Neural crest cell (in vitro differentiated cells): Measurements from ENCODE around the gene TNPO3. TPM values are rescaled to one million over a fixed set of nuclear protein-coding genes. Genes with fewer than 3 reads are reported as not detected.

Experiments used
- DNase-seq: peaks from one replicate; pipeline ENCODE4 v3.0.0; 2021; ENCODE audit warnings: low read depth, mixed read lengths, low spot score
- H3K27ac Mint-ChIP-seq: one replicate; pipeline ENCODE4 v1.8.0; 2021; ENCODE audit warnings: mild to moderate bottlenecking, mixed read lengths; ENCODE audit not compliant: unreplicated experiment
- H3K27me3 Mint-ChIP-seq: 2 replicates; pipeline ENCODE4 v1.8.0; 2021; ENCODE audit warnings: low read depth, mild to moderate bottlenecking, mixed read lengths
- H3K36me3 Mint-ChIP-seq: 2 replicates; pipeline ENCODE4 v1.8.0; 2021; ENCODE audit warnings: low read depth, mild to moderate bottlenecking, mixed read lengths
- H3K4me1 Mint-ChIP-seq: 2 replicates; pipeline ENCODE4 v1.8.0; 2021; ENCODE audit warnings: mixed read lengths
- H3K4me3 Mint-ChIP-seq: one replicate; pipeline ENCODE4 v1.8.0; 2021; ENCODE audit warnings: mild to moderate bottlenecking, mixed read lengths
- H3K9me3 Mint-ChIP-seq: 2 replicates; pipeline ENCODE4 v1.8.0; 2021; ENCODE audit warnings: mixed read lengths
- total RNA-seq: library from RNA; stranded (reverse); gene quantifications from 2 replicates; pipeline ENCODE4 v1.2.1, GENCODE V29; 2021
- TF ChIP-seq, protein P1 (sequence below): fragments of 200-600 bp; sonication (generic); conservative IDR thresholded peaks from 2 replicates; pipeline ENCODE4 v1.5.0; 2021; ENCODE audit warnings: antibody characterized with exemption, mild to moderate bottlenecking

Gene TNPO3
- total RNA-seq, 1 donor from 2014 or later, result 67.5 TPM

DNA sequence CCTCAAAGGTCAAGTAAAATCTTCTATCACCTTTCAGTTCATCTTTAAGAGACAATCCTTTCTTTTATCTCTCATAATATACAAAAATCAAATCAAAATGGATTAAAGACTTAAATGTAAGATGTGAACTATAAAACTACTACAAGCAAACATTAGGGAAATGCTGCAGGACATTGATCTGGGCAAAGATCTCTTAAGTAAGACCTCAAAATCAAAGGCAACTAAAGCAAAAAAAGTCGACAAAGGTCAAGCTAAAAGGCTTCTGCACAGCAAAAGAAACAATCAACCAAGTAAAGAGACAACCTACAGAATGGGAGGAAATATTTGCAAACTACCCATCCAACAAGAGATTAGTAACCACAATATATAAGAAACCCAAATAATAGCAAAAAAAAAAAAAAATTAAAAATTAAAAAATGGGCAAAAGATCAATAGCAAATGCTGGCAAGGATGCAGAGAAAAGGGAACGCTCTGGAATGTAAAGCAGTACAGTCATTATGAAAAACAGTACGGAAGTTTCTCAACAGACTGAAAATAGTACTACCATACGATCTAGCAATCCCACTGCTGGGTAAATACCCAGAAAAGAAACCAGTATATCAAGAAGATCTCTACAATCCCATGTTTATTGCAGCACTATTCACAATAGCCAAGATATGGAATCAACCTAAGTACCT, 41.7 kb downstream of the TNPO3 start:
- H3K9me3 Mint-ChIP-seq, result no peaks in the 10 kb centered on the region
- no peak overlapping the region for H3K4me3 Mint-ChIP-seq
- H3K27ac Mint-ChIP-seq, result no peak overlapping the region
- DNase-seq, result no peak
- TF ChIP-seq, protein P1, sequence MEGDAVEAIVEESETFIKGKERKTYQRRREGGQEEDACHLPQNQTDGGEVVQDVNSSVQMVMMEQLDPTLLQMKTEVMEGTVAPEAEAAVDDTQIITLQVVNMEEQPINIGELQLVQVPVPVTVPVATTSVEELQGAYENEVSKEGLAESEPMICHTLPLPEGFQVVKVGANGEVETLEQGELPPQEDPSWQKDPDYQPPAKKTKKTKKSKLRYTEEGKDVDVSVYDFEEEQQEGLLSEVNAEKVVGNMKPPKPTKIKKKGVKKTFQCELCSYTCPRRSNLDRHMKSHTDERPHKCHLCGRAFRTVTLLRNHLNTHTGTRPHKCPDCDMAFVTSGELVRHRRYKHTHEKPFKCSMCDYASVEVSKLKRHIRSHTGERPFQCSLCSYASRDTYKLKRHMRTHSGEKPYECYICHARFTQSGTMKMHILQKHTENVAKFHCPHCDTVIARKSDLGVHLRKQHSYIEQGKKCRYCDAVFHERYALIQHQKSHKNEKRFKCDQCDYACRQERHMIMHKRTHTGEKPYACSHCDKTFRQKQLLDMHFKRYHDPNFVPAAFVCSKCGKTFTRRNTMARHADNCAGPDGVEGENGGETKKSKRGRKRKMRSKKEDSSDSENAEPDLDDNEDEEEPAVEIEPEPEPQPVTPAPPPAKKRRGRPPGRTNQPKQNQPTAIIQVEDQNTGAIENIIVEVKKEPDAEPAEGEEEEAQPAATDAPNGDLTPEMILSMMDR, result no peak
- no peaks in the 10 kb centered on the region for H3K4me1 Mint-ChIP-seq
- no peaks in the 10 kb centered on the region for H3K27me3 Mint-ChIP-seq
- peaks cover 7% of the 10 kb centered on the region for H3K36me3 Mint-ChIP-seq

DNA sequence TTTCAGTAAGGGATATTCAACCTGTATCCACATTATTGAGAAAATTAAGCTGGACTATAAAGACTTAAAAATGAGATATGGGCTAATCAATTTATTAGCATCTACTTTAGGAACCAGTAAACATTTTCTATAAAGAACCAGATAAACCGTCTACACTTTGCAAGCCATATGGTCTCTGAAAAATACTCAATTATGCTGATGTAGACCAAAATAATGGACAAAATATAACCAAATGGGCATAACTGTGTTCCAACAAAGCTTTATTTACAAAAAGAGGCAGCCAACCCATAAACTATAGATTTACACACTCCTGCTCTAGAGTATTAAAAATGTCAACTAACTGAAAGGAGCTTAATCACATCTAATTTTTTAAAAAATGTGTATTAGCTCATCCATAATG, 42.3 kb downstream of the TNPO3 start:
- Mint-ChIP-seq H3K9me3 (no peaks in the 10 kb centered on the region), H3K27ac (no peak overlapping the region), H3K27me3 (no peaks in the 10 kb centered on the region), H3K4me3 (no peak overlapping the region), H3K4me1 (no peaks in the 10 kb centered on the region), H3K36me3 (peaks cover 7% of the 10 kb centered on the region)
- no peak for DNase-seq
- TF ChIP-seq, protein P1, result no peak

DNA sequence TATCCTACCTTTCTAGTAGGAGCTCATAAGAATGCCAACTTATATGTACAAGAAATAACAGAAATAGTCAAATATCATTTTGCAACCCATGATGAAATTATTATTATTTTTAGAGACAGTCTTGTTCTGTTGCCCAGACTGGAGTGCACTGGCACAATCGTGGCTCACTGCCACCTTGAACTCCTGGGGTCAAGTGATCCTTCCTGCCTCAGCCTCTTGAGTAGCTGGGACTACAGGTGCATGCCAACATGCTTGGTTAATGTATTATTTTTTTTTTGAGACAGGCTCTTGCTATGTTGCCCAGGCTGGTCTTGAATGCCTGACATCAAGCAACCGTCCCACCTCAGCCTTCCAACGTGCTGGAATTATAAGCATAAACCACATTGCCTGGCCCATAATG, 44.8 kb downstream of the TNPO3 start:
- no peak overlapping the region for H3K27ac Mint-ChIP-seq
- H3K4me1 Mint-ChIP-seq, result no peaks in the 10 kb centered on the region
- H3K4me3 Mint-ChIP-seq, result no peak overlapping the region
- H3K27me3 Mint-ChIP-seq, result no peaks in the 10 kb centered on the region
- DNase-seq, result no peak
- no peaks in the 10 kb centered on the region for H3K9me3 Mint-ChIP-seq
- TF ChIP-seq, protein P1, result no peak
- H3K36me3 Mint-ChIP-seq, result peaks cover 11% of the 10 kb centered on the region

DNA sequence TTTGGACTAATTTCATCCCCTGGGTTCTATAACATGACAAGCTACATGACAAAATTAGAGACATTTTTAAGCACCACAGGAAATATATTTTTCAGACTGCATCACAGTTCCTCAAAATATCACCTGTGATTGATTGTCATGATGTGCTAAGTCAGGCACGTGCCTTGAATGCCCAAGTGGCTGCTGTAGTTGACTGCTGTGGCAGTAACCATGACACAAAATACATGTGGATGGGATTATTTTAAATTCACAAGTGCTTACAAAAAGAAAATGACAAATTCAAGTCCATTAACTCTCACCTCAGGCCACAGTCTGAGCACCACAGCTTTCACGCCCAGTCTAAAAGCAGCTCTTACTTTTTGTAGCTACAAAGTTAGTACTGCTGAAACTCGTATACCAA, 45.5 kb downstream of the TNPO3 start:
- no peak for DNase-seq
- Mint-ChIP-seq H3K36me3 (peaks cover 8% of the 10 kb centered on the region), H3K4me1 (no peaks in the 10 kb centered on the region), H3K27me3 (no peaks in the 10 kb centered on the region), H3K9me3 (no peaks in the 10 kb centered on the region), H3K4me3 (no peak overlapping the region), H3K27ac (no peak overlapping the region)
- TF ChIP-seq, protein P1, result no peak

DNA sequence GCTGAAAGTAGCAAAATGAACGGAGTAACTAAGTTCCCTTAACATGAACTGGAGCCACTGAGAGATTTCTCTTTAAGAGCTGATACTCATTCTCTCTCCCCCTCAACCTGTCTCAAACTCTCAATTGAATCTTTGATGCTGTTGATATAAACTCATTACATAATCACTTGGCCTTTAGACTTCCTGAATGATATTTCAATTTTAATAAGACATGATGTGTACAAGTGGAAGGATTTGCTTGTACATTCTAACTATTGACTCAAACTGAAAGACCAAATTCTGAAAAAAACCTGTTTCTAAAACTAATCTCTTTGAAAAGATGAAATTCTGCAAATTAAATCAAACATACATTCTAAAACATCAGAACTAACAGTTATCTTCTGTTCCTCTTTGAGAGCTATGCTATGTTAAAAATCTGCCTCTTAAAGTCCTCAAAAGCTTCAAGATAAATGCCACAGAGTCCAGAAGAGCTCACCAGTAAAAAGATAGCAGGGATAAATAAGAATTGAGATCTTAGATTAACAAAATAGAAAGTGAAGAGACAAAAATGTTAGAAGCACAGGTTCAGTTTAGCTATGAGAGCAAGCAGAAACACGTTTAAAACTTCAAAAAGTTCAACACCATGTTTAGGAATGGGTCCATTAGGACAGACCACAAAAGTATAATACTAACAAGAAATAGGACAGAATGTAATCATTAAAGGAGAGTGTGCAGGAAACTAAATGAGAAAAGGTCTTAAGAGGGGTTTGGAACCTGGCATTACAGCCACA, 46.1 kb downstream of the TNPO3 start:
- no peaks in the 10 kb centered on the region for H3K27me3 Mint-ChIP-seq
- TF ChIP-seq, protein P1, result no peak
- no peak for DNase-seq

More for the DNA sequence above, 46.1 kb downstream of the TNPO3 start:
- H3K36me3 Mint-ChIP-seq, result peaks cover 8% of the 10 kb centered on the region
- H3K4me1 Mint-ChIP-seq, result no peaks in the 10 kb centered on the region
- H3K9me3 Mint-ChIP-seq, result no peaks in the 10 kb centered on the region
- H3K4me3 Mint-ChIP-seq, result no peak overlapping the region
- no peak overlapping the region for H3K27ac Mint-ChIP-seq
